Measurements from ENCODE around the gene FERMT2.

Gene FERMT2

GRCh38 chr14:52950898-52951680 is at the start of gene FERMT2:
TSS of gene FERMT2 (minus strand) at chr14:52951050. CDS start at chr14:52950568, 482 bp downstream.
- TF ChIP-seq ZNF274 (IDR thresholded peaks at IDR 0.05; ENCODE audit: low read depth, low read length) = no peak
- peak within 1 kb of the TSS; percentile 61 for H3K4me3 ChIP-seq (ENCODE audit: low read length)

GRCh38 chr14:52998376-52999015 is 47.6 kb upstream of the FERMT2 start:
- no peak overlapping the region for H3K4me3 ChIP-seq (ENCODE audit: low read length)
- TF ChIP-seq ZNF274 (IDR thresholded peaks at IDR 0.05; ENCODE audit: low read depth, low read length) = no peak

DNA sequence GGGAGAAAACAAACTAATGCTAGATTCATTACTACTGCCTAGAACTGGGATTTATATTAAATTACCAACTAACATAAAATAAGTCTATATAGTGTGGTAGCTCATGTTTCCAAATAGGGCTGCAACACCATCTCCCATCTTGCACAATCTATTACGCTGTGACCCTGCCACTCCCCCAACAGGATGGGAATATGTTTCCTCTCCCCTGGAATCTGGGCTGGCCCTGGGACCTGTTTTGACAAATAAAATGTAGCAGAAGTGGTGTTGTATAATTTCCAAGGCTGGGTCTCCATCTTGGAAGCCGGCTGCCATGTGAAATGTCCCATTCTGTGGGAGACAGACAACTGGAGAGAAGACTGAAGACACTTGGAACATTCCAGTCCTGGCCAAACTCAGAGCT is 45.6 kb upstream of the FERMT2 start:
- no peak for TF ChIP-seq ZNF274 (IDR thresholded peaks at IDR 0.05; ENCODE audit: low read depth, low read length)
- no peak overlapping the region for H3K4me3 ChIP-seq (ENCODE audit: low read length)

- H3K4me3 ChIP-seq (ENCODE audit: low read length) = no peak overlapping the region
- no peak for TF ChIP-seq ZNF274 (IDR thresholded peaks at IDR 0.05; ENCODE audit: low read depth, low read length)
Observed at GRCh38 chr14:52995998-52996397, 45.1 kb upstream of the FERMT2 start.

DNA sequence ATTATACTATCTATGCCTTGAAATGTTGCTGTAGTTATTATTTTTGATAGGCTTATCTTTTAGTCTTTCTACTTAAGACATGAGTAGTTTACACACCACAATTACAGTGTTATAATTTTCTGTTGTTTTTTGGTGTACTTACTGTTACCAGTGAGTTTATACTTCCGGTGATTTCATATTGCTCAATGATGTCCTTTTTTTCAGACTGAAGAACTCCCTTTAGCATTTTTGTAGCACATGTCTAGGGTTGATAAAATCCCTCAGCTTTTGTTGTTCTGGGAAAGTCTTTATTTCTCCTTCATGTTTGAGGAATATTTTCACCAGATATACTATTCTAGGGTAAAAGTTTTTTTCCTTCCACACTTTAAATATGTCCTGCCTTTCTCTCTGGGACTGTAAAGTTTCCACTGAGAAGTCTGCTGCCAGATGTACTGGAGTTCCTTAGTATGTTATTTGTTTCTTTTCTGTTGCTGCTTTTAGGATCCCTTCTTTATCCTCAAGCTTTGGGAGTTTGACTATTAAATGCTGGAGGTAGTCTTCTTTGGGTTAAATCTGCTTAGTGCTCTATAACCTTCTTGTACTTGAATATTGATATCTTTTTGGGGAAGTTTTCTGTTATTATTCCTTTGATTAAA is 41.5 kb upstream of the FERMT2 start:
- TF ChIP-seq ZNF274 (IDR thresholded peaks at IDR 0.05; ENCODE audit: low read depth, low read length) = no peak
- H3K4me3 ChIP-seq (ENCODE audit: low read length) = no peak overlapping the region

DNA sequence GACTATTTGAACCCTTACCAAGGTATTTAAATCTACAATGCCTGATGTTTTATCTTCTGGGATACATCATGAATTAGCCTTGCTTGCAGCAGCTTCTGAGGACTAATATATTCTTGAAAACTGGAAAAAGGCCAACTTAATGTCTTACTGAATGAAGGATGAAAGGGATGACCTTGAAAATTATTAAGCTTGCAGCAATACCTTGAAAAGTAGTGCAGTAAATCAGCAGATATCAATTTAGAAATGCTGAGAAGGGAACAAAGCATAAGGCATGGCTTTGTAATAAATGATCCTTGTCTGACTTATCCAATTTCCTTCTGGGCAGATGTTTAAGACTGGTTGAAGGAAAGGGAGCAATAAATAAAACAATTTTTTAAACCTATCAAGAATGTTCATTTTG is 37.3 kb upstream of the FERMT2 start:
- no peak for TF ChIP-seq ZNF274 (IDR thresholded peaks at IDR 0.05; ENCODE audit: low read depth, low read length)
- no peak overlapping the region for H3K4me3 ChIP-seq (ENCODE audit: low read length)

GRCh38 chr14:52987514-52987913 is 36.7 kb upstream of the FERMT2 start:
- no peak overlapping the region for H3K4me3 ChIP-seq (ENCODE audit: low read length)
- no peak for TF ChIP-seq ZNF274 (IDR thresholded peaks at IDR 0.05; ENCODE audit: low read depth, low read length)

GRCh38 chr14:52987042-52987441 is 36.2 kb upstream of the FERMT2 start:
- no peak for TF ChIP-seq ZNF274 (IDR thresholded peaks at IDR 0.05; ENCODE audit: low read depth, low read length)
- no peak overlapping the region for H3K4me3 ChIP-seq (ENCODE audit: low read length)

DNA sequence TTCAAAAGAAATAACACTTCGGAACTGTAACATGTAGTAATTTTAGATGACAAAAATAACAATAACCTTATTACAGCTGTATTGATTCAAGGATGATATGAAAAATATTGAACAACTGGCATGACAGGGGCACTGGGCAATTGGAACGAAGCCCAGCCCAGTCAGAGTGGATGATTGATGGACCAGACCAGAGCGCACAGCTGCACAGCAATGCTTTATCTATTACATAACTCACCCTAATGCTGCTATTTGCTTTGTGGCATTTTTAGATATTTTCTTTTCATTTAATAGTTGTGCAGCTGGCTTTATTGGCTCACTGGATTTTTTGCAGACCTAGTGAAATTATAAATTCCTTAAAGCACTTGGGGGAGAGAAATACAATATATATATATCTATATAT is 26.9 kb upstream of the FERMT2 start:
- no peak for TF ChIP-seq ZNF274 (IDR thresholded peaks at IDR 0.05; ENCODE audit: low read depth, low read length)
- no peak overlapping the region for H3K4me3 ChIP-seq (ENCODE audit: low read length)

GRCh38 chr14:52974406-52974805 is 23.6 kb upstream of the FERMT2 start:
- no peak overlapping the region for H3K4me3 ChIP-seq (ENCODE audit: low read length)
- TF ChIP-seq ZNF274 (IDR thresholded peaks at IDR 0.05; ENCODE audit: low read depth, low read length) = no peak

- no peak overlapping the region for H3K4me3 ChIP-seq (ENCODE audit: low read length)
- TF ChIP-seq ZNF274 (IDR thresholded peaks at IDR 0.05; ENCODE audit: low read depth, low read length) = no peak
Observed at GRCh38 chr14:52961060-52961639, 10.3 kb upstream of the FERMT2 start.

DNA sequence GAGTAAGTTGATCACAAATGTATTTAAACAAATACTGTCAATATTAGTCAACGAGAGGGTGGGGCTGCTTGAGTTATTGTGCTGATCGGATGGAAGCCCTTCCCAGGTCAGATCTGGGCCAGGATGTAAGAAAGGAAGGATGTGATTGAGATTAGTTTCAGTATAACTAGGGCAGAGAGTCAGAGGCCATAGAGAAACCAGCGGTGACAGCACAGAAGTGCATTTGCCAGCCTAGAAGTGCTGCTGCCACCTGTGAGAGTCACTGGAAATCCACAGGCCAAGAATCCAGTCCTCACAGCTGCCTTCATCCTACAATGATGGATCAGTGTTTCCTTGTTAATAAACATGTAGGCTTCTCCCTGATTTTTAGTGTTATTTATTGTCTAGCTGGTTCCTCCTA is 9.8 kb upstream of the FERMT2 start:
- TF ChIP-seq ZNF274 (IDR thresholded peaks at IDR 0.05; ENCODE audit: low read depth, low read length) = no peak

GRCh38 chr14:52954346-52955214 is 3.7 kb upstream of the FERMT2 start:
- no peak overlapping the region for H3K4me3 ChIP-seq (ENCODE audit: low read length)
- no peak for TF ChIP-seq ZNF274 (IDR thresholded peaks at IDR 0.05; ENCODE audit: low read depth, low read length)

More for the DNA sequence above, 9.8 kb upstream of the FERMT2 start:
- no peak overlapping the region for H3K4me3 ChIP-seq (ENCODE audit: low read length)
